ENCODE data around the gene GRAMD2A.

GRAMD2A gene

DNA sequence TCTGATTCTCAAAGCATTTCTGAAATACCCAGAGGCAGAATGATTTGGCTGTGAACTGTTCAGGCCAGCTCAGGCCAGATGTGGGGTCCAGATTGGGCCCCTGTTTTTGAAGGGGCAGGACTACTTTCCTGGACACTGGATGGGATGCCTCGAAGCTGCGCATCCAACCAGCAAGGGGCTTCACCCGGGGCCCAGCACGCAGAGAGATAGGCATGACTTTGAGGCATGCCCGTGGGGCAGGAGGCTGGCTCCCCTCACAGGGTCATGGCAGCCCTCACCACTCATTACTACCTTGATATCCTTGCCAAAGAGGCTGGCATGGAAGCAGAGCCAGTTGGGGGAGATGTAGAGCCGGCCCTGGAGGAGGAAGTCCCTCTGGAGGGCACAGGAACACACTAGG, 30.1 kb downstream of the GRAMD2A start:
- DNase-seq (ENCODE audit: low read depth): no peak

DNA sequence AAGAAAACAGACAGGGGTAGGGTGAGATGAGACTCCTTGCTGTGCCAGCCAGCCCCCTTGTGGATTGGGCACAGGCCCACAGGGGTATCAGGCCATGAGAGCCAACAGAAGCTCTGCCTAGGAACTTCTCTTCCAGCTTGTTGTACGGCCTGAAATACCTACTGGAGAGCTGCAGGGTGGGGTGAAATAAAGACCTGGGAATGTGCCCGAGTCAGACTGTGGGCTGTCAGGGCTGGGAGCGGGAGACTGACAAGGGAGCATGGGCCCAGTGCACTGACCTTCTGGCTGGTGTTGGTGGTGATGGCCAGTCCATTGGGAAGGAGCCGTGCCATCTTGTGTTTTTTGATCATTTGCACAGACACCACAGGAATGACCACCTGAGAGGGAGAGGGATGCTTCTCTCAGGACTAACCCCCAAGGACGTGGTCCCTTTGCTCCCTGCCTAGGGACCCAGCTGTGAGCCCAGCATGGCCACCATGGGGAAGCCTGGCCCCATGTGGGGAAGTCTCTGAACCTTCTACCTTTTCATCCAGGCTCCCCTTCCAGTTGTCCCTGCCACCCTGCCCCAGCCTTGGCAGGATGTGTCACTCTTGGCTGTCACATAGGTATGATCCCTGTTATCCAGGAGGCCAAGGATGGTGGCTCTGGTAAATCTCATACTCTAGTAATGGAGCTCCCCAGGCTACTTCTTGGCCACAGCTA, 30.7 kb downstream of the GRAMD2A start:
- no peak for DNase-seq (ENCODE audit: low read depth)

DNA sequence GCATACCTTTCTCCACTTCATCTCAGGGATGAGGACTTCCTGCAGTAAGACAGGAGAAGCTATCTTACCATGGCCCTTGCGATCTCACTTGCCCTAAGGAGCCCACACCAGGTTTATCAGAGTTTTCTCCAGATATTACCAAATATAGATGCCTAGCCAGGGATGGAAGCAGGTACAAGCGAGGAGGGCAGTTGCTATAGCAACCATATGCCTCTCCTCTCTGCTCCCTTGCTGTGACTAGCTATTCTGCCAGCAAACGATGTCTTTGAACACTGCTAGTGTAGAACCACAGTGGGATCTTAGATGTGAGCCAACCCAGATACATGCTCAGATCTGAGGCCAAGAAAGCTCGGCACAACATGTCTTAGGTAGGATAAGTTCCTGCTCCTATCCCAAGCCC, 33.9 kb downstream of the GRAMD2A start:
- no peak for DNase-seq (ENCODE audit: low read depth)

DNA sequence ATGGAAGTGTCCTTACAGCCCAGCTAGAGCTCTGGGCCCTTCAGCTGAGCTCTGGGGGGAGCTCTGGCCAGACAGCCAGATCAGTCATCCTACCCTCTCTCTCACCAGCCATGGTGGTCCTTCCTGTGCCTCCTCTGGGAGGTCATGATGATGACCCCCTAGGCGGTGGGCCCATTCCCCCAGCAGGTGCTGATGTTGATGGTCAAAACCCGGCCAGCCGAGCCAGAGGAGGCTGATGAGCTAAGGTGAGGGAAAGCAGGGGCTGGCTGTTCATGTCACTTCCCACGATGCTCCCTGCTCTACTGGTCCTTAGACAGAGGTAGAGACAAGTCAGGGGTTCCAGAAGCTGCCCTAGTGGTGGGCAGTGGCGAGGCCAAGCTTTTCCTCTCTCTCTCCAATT, 35.0 kb downstream of the GRAMD2A start:
- no peak for DNase-seq (ENCODE audit: low read depth)

DNA sequence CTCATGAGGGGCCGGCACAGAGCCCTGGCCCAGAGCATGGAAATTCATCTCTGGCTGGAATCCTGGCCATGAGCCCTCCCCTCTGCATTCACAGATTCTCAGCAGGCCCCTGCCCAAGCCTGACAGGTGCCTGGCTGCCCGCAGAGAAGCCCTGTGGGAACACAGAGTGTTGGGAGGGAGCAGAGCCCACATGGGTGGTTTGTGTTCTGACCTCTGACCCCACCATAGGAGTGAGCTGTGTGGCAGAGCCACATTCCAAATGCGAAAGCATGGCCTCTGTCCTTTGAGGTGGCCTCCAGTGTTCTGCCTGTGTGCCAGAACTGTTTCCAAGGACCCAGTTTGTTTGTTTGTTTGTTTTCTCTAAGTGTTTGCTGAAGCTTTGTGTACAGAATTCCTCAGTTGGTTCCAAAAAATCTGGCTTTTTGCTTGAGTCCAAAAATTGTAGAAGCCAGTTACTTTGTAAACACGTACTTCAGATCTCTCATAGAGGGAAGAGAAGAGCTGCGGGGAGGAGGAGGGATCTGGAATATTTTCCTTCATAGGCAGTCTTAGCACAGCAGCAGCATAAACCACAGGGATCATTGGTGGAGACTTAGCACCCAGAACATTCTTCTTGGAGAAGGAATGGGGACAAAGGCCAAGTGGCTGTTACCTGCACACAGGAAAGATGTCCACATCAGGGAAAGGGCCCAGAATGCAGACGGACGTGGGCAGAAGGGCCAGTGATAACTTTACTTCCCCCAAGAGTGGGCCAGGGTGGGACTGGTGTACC, 36.0 kb downstream of the GRAMD2A start:
- no peak for DNase-seq (ENCODE audit: low read depth)

DNA sequence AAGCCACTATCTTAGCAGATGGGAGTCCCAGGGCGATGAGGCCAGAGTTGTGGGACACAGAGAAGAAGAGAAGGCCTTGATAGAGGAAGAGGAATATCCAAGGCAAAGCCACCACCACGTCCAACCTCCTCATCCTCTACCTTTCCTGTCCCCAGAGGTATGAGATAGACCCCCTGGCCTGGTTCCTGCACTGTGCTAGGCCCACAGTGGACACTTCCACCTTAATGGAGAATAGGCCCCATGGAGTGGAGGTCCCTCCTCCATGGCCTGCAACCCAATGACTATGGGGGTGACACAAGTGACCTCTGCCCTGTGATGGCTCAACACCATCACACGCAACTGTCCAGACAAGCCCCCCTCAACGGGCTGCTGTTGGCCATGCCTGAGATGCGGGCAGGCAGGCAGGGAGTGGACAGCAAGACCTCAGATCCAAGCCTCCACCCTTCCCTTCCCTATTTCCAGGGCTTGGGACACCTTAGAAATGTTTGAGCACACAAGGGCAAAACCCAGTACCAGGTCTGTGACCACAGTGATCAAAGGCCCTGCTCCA, 36.8 kb downstream of the GRAMD2A start:
- no peak for DNase-seq (ENCODE audit: low read depth)

DNA sequence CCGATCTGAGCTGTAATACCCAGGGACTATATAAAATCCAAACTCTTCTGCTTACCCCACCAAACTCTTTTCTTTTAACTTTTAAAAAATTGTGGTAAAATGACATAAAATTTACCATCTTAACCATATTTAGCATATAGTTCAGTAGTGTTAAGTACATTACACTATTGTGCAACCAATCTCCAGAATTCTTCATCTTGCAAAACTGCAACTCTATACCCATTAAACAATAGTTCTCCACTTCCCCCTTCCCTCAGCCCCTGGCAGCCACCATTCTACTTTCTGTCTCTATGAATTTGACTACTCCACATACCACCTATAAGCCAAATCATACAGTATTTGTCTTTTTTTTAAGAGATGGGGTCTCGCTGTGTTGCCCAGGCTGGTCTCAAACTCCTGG, 40.7 kb downstream of the GRAMD2A start:
- no peak for DNase-seq (ENCODE audit: low read depth)

DNA sequence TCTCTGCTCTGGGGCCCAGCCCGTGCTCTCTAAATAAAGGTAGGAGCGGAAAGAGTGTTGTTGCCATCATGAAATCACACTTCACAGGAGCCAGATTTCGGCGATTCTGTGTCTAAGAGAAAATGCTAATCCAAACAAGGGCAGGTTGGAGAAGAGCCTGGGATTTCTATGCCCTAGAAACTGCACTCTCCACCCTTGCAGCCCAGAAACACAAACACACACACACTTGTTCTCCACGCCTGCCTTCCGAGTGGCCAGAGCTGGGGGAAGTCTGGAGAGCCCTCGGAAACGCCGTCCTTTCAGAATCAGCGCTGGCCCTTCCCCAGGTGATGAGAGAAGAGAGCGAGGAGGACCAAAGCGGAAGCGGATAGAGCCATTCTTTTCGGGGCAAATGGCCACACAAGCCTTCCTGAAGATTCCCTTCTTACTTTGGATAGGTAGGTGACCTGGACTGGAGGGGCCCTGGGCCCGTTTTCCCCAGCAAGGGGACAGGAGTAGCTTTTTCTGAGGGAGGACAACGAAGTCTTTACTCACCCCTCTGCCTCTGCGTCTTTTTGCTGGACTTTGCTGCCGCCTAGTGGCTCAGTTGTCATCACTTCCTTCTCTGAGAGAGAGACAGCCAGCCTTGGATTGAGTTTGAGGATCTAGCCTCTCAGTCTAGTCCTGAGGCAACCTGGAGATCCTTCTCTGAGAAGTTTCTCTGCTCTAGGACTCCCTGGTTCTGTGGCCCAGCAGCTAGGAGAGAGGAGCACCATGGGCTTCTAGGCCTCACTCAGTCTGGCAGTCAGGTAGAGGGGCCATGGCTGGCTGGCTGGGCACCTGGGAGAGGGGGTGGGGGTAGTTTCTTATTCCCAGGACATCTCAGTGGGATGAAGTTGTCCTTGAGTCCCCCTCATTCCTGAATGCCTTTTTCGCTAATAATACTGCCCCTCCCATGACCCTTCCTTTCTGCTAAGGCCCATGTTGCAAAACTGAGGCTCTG, 41.7 kb downstream of the GRAMD2A start:
- DNase-seq (ENCODE audit: low read depth): peak; percentile 35

DNA sequence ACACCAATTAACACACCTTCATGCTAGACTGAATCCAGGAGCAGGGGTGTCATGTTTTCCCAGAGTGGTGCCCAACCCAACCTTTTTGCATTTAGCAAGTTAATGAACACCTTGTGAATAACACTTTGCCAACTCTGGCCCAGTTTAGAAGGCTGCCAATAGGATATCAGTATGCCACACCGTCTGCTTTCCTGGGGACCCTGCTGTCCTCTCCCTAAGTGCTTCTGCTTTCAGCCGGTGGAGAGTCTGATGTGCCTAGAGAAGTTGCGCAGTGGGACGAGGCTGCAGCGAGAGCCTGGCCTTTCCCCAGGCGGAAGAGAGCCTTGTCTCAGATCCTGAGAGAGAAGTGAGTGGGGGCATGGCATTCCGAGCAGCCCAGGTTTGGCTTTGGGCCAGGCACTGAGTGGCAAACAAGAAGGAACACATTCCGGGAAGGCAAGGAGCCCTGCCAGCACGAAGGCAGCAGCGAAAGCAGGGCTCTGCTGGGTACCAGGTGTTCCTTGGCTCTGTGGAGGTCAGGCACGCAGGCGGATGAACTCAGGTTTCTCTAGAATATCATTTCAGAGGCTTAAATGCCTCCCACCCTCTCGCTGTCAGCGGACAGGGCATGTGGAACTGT, 42.5 kb downstream of the GRAMD2A start:
- no peak for DNase-seq (ENCODE audit: low read depth)

DNA sequence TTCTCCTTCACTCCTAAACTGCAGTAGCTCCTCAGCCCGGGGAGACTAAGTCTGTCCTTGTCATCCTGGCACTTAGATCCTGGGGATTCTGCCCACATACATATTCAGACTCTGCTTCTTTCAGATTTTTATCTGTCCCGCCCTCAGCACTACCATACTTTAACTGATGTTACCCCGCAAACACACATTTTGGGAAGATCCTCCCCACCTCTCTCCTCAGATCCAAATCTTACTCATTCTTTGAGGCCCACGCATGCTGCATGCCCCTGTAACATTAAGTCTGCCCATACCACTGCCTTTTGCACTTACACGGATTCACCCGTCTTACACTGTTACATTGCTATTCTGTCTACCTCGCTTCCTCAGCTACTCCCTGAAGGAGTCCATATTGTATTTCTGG, 43.3 kb downstream of the GRAMD2A start:
- DNase-seq (ENCODE audit: low read depth): no peak

DNA sequence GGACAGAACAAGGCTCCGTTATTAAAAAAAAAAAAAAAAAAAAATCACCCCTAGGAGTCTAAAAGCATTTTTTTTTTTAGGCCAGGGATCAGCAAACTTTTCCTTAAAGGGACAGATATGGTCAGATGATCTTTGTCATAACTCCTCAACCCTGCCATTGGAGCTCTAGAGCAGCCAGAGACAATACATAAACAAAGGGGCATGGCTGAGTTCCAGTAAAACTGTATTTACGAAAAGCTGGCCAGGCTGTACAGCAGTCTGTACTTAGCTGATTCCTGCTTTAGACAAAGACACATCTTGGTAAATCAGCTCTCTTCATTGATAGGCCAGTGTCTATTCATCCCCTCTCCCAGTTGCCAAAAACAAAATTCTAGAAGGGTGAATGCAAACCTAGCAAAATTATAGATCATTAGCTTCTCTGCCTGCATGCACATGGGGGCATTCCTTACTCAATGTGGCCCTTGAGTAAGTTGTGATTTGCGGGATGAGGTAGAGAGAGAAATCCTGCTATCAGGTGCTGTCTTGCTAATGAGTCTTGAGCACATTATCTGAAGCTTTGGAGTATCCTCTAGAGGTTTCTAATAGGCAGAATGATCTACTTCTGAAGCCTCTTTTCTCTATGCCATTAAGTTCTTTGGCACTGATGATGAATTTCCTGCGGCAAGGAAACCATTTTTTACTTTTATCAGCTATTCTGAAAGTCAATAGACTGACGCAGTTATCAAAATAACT, 44.2 kb downstream of the GRAMD2A start:
- no peak for DNase-seq (ENCODE audit: low read depth)

DNA sequence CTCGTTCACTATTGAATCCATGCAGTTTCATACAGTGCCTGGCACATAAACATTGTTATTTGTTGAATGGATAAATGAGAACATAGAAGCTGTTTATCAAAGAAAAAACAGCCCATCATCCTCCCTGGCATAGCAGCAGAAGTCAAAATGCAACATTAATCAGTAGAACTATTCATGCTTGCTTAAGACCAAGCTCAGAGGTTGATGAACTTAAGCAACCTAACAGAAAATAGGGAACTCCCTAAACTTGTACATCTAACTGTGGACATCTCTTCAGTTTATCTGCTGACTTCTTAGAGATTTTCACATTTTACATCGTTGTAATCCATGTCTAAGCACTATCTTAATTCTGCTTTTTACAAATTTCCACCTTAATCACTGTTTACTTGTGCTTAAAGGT, 50.2 kb downstream of the GRAMD2A start:
- no peak for DNase-seq (ENCODE audit: low read depth)

DNA sequence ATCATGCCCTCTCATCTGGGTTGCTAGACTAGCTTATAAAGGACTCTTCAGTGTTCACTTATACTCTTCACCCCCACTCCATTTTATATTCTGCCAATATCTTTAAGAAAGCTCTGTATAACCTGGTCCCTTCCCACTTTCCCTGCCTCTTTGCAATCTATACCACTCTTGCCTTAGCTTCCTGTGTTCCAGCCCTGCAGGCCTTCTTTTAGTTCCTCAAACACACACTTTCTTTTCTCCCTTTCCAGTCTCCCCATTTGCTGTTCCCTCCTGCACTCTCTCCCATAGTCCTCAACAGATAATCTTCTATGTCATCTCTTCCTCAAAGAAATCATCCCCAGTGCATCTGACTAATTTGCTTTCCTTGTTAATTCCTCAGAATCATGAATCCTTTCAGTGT, 50.7 kb downstream of the GRAMD2A start:
- no peak for DNase-seq (ENCODE audit: low read depth)

DNA sequence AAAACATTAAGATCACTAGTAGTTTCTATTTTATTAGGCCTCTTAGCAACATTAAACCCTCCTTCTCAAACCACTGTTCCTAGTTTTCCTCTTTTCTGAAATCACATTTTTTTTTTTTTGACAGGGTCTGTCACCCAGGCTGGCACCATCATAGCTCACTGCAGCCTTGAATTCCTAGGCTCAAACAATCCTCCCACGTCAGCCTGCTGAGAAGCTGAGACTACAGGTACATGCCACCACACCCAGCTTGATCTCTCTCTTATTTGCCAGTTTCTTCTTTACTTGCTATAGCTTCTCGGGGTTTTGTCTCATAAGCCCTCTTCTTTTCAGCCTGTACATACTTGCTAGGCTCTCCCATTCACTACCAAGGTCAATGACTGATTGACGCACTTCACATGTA, 51.4 kb downstream of the GRAMD2A start:
- DNase-seq (ENCODE audit: low read depth): no peak

DNA sequence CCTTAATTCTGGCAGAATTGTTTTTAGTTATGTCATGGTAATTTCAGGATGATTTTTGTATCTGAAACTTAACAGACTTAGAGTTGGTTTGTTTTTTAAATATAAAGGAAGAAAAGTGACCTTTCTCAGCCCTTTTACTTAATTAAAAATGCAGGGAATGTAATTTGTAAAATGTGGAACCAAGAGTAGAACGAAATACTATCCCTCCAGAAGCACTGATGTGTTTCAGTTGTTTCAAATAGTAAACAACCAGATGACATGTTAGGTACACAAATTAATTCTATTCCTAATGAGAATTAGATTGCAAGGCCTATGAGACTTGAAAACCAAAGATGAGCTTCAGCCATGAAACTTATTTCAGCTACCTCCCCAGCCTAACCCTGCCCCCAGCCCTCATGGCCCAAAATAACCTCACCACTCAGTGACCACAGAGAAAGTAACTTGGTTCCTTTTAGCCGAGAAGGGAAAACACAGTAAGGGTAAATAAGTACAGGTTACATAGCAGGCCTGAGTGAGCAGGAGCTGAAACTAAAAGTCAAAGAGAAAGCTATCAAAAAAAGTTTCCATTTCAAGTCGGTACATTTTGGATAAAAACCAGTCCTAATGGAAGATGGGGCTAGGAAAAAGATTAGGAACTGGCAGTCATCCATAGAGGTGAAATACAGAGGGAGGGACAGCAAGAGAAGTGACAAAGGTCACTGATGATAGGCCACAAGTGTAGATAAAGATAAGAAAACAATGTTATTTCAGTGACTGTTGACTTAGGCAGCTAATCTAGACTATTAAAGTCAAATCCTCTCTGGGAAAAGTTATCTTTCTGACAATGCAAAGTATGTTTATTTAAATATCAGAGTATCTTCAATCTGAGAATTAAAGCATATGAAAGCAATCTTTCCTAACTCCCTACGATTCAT, 56.2 kb downstream of the GRAMD2A start:
- no peak for DNase-seq (ENCODE audit: low read depth)

DNA sequence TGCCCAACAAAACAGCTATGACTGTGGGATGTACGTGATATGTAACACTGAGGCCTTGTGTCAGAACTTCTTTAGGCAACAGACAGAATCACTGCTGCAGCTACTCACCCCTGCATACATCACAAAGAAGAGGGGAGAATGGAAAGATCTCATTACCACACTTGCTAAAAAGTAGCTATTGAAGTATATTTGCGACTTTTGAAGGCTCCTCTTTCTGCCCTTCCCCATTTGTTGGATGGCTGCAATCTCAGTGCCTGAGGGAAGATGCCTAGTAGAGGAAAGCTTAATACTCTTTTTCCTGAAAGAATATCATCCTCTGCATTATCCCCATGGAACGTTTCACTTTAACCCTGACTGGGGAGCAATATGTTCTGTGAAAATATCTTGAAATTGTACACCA, 57.5 kb downstream of the GRAMD2A start:
- no peak for DNase-seq (ENCODE audit: low read depth)

DNA sequence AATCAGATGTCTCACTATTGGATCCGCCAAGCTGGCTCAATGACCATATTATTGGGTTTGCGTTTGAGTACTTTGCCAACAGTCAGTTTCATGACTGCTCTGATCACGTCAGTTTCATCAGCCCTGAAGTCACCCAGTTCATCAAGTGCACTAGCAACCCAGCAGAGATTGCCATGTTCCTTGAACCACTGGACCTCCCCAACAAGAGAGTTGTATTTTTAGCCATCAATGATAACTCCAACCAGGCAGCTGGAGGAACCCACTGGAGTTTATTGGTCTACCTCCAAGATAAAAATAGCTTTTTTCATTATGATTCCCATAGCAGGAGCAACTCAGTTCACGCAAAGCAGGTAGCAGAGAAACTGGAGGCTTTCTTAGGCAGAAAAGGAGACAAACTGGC, 57.9 kb downstream of the GRAMD2A start:
- DNase-seq (ENCODE audit: low read depth): no peak

DNA sequence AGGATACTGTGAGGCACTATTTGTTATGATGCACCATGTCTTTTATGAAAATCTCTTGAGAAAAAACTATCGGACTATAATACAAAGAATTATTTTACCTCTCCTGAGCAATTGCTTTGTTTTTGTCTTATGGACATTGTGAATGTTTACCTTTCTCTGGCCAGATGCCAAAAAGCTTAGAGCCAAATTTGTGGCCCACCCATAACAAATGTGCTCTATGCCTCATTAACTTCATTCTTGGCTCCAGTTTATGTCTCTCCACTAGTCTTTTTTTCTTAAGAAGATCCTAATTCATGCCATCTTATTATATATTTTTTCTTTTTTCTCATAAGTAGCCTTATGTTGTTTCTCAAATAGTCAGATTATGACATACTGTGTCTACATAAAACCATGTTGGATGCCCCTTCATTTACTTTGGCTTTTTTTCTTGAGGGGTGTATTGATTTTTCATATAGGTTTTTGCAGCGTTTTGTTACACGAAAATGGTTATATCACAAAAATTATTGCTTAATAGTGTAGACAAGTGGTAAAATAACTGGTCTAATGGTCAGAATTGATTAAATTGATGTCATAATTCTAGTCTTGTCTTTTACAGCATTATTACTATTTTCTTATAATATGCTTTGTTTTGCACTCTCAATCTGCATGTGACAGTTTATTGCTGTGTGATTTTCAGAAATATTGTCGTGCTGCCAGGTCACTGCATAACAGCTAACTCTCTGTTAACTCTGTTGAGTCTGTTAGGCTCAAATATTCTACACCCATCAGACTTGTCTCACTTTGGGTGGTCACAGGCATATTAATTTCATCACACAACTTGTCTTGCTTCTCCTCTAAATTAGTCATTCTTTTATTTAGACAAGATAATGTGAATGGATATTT, 61.2 kb downstream of the GRAMD2A start:
- DNase-seq (ENCODE audit: low read depth): no peak

DNA sequence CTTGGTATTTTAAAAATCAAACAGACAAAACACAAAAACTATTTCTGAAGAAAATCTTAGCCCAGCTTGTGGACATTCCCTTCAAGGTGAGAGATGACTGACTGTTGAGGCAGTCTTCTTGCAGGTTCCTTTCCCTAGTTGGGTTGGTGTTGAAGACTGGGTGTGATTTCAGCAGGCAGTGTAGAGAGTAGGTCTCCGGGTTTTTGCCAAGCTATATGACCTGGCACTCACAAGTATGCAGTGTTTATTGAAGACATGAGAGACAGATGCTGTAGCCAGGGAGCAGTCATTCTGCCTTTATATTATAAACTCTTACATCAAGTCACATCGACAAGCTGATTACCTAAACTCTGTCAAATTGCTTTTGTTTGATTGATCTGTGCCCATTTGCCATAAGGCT, 61.9 kb downstream of the GRAMD2A start:
- no peak for DNase-seq (ENCODE audit: low read depth)
